ENCODE measurements around the gene GGACT. TPM values are rescaled to one million over a fixed set of nuclear protein-coding genes. Genes with fewer than 3 reads are reported as not detected.
"Not testable (repeated sequence)": the region's sequence is repeated elsewhere in the genome, so short reads cannot be mapped to it uniquely, and the experiment has no call there.

GGACT gene
- total RNA-seq, 1 experiment from 2014 or later = 1.8 TPM

DNA sequence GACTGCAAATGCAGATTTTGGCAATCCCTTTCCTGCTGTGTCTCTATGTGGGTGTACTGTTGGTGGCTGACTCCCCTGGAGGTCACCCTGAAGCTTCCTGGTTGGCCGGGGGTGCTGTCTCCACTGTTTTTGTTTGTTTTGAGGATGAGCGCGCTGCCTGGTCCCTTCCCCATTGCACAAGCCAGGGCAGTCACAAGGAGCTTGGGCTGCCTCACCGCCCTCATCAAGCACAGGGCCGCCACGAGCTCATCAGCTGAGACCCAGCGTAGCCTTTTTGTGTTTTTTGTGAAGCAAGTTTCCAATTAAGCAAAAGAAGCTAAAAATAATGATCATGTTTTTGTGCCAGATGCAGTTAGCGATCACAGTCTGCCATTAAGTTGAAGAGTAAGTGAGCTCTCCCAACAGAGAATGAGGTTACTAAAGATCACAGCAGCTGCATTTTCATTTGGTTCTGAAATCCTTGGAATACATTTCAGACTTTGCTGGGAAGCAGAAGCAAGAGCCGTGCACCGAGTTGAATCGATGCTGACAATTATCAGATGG lies 57.8 kb downstream of the GGACT start:
- no peak for DNase-seq (ENCODE audit: low spot score)

DNA sequence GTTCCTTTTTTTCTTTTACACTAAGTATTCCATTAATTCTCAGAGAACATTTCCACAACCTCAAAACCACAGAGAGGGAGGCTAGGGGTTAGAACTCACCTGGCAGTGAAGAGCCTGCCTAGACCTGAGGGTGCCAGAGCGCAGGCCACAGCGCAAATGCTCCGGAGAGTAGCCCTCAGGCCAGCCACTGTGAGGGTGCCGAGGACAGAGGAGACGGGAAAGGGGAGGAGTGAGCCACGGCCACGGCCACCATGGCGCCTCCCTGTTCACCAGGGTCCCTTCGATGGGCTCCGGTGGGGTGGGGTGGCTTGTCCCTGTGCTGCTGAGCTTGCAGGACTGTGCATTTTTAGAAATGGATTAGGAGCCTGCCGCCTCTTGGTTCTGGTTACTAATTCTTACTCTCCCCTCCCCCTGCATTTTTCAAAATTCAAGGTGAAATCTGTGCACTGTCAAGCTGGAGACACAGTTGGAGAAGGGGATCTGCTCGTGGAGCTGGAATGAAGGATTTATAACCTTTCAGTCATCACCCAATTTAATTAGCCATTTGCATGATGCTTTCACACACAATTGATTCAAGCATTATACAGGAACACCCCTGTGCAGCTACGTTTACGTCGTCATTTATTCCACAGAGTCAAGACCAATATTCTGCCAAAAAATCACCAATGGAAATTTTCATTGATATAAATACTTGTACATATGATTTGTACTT lies 58.8 kb downstream of the GGACT start:
- no peak for DNase-seq (ENCODE audit: low spot score)

DNA sequence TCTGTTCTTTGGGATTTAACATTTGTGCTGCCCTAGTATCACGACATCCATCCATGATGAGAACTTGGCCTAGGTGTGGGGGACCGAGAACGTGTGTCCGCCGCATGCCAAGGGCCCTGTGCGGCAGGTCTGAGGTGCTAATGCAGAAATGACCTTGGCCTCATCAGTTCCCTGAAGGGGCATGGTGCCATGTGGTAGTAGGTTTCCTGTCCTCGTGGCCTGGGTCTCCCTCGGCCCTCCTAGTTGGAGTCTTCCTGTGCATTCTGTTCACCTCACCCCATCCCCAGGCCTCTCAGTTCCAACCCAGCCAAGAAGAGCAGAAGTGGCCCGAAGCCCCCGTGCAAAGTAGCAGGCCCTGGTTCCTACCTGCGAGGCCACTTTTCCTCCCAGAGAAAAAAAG lies 59.8 kb downstream of the GGACT start:
- DNase-seq (ENCODE audit: low spot score) = no peak

DNA sequence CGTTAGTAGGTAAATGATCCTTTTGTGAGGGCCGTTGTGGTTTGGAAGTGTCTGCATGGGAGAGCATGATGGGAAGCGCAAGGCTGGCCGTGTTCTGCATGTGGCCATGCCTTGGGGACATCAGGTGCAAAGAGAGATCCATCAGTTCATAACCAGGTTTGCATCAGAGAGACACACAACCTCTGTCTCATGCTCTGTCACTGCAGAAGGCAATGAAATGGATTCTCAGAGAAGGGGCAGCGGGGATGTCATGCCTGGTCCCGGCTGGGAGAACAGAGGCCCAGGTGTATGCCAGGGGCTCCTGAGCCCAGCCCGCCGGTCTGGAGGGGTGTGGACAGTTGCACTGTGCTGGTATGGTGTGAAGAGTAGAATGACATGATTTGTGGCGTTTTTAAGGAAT lies 60.2 kb downstream of the GGACT start:
- no peak for DNase-seq (ENCODE audit: low spot score)

DNA sequence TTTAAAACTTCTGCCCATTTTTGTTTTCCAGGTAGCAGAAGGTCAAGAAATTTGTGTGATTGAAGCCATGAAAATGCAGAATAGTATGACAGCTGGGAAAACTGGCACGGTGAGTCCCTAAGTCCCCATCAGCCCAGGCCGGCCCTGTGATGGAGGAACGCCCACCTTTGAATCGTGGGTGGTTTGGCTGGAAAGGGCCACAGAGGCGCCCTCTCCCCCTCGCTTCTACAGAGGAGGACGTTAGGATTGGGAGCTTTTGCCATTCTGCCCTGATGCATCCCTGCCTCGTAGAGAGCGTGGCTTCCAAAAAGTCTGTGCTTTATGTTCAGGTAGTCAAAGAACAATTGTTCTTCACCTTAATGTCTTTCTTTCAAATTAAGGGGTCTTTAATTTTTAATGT lies 60.9 kb downstream of the GGACT start:
- DNase-seq (ENCODE audit: low spot score) = no peak

DNA sequence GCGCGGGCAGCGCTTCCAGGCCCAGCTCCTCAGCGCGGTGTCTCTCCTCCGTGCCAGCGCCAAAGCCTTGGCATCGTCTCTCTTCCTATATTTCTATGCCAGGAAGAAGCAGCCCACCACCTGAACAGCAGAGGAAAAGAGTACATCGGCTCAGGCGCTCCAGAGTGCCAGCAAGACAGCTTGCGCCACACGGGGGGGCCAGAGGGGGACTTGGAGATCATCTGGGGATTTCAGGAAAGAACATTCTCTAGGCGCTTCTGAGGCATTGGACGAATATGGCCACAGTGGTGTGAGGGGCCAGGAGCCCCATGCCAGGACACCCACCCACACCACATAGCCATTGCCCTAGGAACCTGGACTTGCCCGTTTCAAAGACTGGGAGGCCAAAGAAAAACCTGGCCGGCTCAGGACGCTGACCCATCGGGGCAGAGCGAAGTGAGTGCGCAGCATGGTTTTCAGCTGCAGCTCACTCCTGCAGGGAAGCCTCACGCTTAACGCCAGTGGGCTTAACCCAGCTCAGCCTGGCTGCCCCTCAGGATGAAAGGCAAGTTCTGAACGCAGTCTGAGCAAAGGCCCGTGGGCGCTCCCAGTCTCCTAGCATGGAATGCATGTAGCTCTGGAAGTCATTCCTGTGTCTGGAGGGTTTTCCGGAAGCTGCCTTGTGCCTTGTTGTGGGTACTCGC lies 62.1 kb downstream of the GGACT start:
- DNase-seq (ENCODE audit: low spot score) = no peak

DNA sequence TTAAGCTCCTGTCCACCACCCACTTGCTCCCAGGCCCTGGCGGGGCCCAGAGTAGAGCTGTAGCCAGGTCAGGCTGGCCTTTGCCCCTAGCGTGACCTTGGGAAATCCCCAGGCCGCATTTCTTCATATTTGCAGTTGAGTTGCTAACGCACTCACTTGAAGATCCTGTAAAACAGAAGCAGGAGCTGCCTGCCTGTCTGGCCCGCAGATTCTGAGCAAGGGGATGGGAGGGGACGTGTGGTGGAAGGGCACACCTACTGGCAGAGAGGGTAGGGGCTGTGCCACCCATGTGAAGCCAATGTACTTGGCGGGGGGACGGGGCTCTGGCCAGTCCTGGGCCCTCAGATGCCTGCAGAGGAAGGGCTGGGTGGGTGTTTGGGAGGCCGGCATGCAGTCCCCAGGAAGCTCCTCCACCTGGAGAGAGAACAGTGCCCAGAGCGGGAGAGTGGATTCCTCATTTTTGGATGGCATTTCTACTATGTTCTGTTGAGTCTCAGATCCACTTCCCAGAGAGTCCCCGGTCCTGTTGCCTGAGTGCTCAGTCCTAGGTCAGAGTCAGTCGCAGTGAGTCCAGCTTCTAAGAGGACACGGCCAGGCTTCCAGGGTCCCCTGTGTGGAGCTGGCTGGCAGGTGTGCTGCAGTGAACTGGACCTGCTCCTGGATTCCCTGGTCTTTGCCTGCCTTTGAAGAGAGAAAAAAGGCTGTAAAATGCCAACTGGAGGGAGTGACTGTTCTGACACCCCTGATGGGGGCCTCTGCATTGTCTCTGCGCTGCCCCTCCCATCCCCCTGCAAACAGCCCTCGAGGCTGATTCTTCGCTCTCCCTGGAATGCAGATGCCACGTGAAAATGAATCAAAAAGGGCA lies 62.9 kb downstream of the GGACT start:
- no peak for DNase-seq (ENCODE audit: low spot score)

DNA sequence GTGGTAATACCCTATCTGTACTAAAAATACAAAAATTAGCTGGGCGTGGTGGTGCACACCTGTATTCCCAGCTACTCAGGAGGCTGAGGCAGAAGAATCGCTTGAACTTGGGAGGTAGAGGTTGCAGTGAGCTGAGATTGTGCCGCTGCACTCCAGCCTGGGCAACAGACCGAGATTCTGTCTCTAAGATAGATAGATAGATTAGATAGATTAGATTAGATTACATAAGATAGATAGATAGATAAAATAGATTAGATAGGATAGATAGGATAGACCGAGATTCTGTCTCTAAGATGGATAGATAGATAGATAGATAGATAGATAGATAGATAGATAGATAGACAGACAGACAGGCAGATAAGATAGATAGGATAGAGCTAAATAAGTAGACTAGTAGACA lies 63.9 kb downstream of the GGACT start:
- not testable (repeated sequence) for DNase-seq (ENCODE audit: low spot score)

DNA sequence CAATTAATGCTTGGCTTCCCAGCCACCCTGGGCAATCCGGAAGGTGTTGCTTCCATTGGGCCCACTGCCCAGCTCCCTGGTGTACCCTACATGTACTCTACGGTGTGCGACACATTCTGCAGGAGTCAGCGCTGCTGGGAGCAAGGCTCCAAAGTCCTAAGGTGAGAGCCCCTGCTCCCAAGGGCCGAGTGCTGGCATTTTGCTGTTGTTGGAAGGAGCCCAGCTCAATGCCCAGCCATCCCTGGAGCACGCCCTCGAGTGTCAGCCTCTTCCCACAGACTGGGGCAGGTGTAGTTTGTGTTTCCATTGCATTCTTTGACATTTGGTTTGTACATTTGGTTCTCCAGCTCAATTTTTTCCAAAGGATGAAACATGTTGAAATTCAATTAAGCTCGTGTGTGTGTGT lies 64.6 kb downstream of the GGACT start:
- no peak for DNase-seq (ENCODE audit: low spot score)

DNA sequence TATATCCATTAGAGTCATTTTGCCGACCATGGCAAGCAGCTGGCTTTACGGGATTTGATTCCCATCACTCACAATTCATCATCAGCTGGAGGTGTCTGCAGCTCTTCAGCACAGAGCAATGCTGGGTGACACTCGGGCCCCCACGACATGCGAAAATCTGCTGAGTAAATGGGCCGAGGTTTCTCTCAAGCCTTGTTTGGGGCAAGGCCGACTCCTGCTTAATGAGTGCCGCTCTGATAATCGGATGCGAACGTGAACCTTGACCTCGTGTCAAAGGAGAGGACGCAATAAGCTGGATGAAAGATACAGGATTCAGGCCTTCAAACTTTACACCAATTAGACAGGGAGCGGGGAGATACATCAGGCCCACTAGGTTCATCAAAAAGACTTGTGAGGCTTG lies 65.2 kb downstream of the GGACT start:
- no peak for DNase-seq (ENCODE audit: low spot score)

DNA sequence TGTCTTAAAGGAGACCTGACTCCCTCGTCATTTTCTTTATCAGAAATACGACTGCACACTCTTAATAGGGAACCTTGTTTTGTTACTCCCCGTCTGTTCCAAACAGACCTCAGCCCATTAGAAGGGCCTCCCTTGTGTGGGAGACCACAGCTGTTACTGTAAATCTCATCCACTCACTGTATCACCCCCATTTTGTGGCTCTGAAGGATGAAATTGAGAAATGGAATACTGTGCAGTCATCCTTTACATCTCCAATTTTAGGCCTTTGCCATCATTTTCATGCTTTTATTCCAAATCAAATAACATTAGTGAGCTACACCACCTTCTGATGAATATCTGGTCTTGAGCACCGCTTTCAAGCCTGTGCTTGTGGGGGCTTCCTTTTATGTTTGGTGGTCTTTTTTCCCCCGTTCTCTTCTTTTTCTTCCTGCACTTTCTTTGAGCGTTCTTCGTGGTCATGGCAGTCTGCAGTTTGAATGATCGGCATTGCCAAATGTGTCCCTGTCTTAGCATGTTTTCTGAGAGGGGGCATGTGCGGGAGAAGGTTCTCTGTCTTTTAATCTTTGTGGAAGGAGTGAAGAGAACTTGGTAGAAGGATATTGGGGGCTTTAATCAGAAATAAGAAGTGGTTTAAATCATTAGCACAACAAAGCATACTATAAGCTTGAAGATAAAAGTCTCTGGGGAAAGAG lies 65.8 kb downstream of the GGACT start:
- DNase-seq (ENCODE audit: low spot score) = no peak

DNA sequence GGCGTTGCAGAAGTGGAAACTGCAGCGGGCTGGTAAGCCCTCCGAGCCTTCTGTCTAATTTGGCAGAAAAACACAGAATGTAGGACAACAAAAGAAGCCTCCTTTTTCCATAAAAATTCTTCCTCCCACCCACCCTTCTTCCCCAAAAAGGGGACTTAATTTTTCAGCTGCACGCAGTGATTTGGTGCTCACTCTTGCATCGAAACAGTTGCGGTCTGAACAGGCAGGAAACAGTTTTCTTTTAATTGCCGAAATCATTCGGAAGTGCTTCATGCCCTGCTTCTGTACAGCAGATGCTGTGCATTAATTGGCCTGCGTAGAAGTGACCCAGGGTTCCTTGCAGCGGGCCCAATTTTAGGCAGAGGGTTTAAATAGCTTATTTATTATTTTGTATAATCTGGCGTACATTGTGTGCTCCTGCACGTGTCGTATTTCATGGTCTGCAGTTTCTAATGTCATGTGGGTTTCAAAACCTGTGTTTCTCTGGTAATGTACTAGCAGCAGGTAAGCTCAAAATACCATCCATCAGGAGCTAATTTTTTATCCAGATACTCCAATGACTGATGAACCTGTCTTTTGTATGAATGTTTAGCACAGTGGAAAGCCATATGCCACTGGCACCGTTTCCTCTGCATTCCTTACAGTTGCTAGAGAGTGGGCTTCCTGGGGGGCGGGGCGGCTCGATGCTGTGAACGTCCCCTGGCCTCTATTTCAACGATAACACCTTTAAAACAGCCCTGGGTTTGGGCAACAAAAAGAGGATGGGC lies 66.6 kb downstream of the GGACT start:
- no peak for DNase-seq (ENCODE audit: low spot score)

DNA sequence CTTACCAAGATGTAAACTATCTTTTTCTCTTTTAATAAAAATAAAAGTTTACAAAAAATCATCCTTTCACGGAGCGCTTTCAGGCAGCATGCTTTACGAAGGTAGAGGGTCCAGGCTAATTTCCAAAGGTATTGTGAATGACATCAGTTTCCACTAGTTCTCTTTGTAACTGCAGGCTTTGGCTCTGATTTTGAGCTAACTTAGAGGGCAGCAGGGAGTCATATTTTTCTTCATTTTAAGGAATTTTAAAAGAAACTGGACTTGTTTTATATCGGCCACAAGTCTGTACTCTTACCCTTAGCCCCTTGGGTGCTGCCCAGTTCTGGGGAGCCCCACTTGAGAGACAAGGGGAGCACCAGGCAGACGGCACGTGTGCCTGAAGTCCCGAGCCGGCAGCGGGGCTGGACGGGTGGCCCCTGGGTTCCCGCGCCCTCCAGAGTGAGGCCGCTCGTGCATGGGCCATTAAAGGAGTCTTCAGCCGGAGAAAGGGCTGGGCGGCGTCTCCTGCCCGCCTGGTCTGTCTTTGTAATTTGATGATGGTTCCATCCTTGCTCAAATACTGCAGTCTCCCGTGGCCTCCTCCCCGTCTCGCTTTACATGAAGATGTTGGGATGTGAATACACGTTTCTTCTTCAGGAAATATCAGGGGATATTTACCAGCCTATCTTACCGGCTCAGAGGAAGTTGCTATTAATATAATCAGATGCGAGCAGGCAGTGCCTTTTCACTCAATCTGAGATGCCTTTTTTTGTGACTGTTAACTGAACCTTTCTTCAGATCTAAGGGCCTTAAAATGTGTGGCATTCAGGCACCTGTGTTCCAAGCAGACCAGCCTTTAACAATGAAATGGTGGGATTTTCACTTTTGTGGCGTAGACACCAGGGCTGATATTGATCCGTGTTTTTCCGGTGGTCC lies 67.4 kb downstream of the GGACT start:
- DNase-seq (ENCODE audit: low spot score) = no peak

DNA sequence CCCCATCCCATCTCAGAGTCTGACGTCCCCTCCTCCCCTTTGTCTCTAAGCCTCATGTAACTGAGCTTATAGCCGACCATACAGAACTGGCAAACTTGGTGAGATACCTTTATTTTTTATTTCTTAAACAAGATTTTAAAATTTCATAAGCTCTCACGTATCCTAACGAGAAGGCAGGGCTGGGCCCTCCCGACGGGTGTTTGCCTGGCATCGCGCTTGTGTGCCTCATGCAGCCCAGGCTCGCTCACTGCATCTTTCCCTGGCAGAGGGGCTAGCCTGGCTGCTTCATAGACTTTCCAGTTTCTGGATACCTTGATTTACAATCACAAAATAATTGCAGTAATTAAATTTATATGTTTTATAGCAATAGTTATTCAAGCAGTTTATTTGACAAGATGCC lies 69.0 kb downstream of the GGACT start:
- no peak for DNase-seq (ENCODE audit: low spot score)

DNA sequence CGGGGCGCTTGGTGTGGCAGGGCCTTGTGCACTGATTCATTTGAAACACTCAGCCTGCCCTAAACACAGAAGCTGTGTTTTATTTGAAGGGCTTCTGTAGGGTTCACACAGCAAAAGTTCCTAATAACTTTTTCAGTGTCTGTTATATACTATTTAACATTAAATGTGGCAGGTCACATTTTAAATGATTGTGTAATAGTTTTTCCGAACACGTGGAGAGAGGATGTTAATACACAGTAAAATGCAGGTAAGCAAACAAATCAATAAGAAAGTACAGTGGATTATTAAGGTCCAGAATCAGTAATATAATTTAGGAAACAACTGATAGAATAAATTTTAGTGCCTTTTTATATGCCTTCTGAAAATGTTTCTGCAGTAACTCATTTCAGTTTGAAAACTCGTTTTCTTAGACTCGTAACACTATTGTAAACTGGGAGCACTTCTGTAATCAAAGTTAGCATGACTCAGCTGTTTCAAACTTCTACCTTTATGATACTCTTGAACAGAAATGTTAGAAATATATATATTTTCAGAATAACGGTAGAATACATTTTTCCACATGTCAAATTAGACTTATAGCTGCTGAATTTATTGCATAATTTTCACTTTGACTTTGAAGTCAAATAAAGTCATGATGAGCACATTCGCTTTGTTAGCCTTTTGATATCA lies 70.1 kb downstream of the GGACT start:
- DNase-seq (ENCODE audit: low spot score) = no peak

DNA sequence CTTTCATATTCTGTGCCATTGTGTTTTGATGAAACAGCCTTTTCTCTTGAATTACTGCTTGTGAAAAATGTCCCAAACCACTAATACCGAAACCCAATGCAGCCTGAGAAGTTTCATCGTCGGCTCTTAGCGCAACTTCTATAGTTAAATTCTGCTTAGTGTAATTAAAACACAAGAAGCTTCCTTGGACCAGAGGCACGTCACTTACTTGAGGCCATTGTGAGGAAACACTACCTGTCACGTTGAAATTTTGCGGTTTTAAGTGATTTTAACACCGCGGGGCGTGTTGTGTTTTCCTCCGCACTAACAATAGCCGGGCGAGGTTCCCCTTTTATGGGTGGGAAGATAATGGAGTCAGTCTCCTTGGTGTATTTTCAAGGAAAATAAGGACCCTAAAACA lies 70.9 kb downstream of the GGACT start:
- no peak for DNase-seq (ENCODE audit: low spot score)

DNA sequence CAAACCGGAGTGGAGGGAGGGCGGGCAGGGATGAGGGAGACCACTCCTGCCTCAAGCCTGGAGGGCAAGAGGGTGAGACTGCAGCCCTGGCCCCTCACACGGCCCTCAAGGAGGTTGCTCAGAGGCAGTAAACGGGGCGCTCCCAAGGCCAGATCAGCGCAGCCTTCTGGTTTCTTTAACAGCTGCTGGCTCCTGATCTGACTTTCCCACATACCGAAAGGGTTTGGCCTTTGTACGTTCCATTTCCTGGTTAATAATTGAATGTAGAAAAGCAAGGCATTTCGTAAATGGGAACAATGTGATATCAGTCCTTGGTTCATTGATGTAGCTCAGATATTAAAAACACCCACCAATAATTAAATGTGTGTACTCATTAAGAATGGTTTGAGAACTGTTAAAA lies 71.5 kb downstream of the GGACT start:
- peak; percentile 70 for DNase-seq (ENCODE audit: low spot score)

DNA sequence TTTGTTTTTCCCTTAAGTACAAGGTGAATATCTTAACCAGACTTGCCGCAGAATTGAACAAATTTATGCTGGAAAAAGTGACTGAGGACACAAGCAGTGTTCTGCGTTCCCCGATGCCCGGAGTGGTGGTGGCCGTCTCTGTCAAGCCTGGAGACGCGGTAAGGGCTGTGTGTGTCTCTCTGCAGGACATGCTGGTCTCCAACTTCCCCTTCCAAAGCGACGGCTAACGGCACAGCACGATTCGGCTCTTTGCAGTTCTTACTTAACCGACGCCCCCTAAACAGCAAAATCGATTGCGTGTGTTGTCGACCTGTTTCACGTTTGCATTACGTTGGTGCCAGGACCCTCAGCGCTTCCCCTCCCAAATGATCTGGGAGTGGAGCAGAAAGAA lies 73.2 kb downstream of the GGACT start:
- DNase-seq (ENCODE audit: low spot score) = no peak

DNA sequence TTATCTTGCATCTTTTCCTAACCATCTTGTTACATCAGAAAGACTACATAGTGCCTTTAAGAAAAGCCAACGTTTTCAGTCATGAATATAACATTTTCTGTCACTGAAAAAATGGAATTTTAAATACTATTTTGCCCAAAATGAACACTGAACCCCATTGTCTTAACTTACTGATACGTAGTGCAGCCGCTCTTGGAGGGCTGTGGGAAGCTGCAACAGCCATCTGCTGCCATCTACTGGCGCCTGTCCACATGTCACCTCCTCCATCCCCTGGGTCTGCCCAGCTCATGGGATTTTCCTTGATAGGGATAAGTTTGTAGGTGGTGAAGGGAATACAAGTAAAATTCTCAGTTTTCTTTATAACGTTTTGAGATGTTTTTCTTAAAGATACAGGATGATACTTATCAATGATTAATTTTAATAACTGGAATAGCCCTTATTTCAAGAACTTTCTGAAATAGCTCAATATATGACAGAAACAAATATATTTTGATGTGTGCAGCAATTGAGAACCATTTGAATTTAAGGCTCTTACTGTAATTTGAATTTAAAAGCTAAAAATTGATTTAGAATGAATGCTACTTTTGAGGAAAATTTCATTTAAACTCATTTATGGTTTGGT lies 73.7 kb downstream of the GGACT start:
- DNase-seq (ENCODE audit: low spot score) = peak; percentile 93

Data from HT-29 (cell line).